Endothelial cell of umbilical vein (primary cell): Measurements from ENCODE around the gene TSHZ1. TPM values are rescaled to one million over a fixed set of nuclear protein-coding genes. Genes with fewer than 3 reads are reported as not detected.

Experiments
- BruUV-seq: library from RNA; stranded (reverse); fragments of 400-500 nt; replicated peaks from 2 replicates; lab custom pipeline; 2021; lab: Mats Ljungman, UMichigan
- CTCF ChIA-PET: fragments of 300-600, 350-600 bp; sonication (Branson Sonifier 250); formaldehyde crosslinking; loops from one replicate; lab custom pipeline; 2021; ENCODE audit warnings: antibody characterized with exemption, inconsistent platforms; lab: Charles Lee
- POLR2A ChIA-PET: fragments of 300-600, 350-600 bp; sonication (Branson Sonifier 250); formaldehyde crosslinking; loops from one replicate; lab custom pipeline; 2021; ENCODE audit warnings: antibody characterized with exemption, inconsistent platforms; lab: Charles Lee
- DNase-seq: peaks from one replicate; pipeline ENCODE4 v3.0.0-alpha.2; 2011; ENCODE audit warnings: low read depth, low spot score
- FAIRE-seq: peaks from 2 replicates; lab custom pipeline; 2011; peaks lifted over from hg19 to GRCh38; lab: Jason Lieb, UNC
- H2AFZ ChIP-seq: 2 replicates; pipeline ENCODE4 v1.6.0; 2012; ENCODE audit warnings: low read depth, low read length, control low read depth, inconsistent platforms
- H3K27ac ChIP-seq: 2 replicates; pipeline ENCODE4 v1.5.1; 2011; ENCODE audit warnings: low read depth, mild to moderate bottlenecking, control low read depth, low read length, moderate library complexity; ENCODE audit not compliant: insufficient read depth
- H3K27me3 ChIP-seq, 2 experiments: 2 replicates each; pipeline versions ENCODE4 v1.6.0 to v1.6.1; 2011; ENCODE audit warnings: low read length in 2 of 2, mixed read lengths in 1 of 2; ENCODE audit not compliant: control insufficient read depth in 2 of 2, insufficient read depth in 2 of 2
- H3K36me3 ChIP-seq, 2 experiments: 2 replicates in 1 of 2; 3 replicates in 1 of 2; pipeline ENCODE4 v1.5.1; 2011; ENCODE audit warnings: low read length in 2 of 2, mild to moderate bottlenecking in 1 of 2, moderate library complexity in 1 of 2; ENCODE audit not compliant: control insufficient read depth in 2 of 2, insufficient read depth in 2 of 2; ENCODE audit errors: extremely low read depth in 1 of 2
- H3K4me1 ChIP-seq: 3 replicates; pipeline ENCODE4 v1.5.1; 2011; ENCODE audit warnings: mild to moderate bottlenecking, low read length; ENCODE audit not compliant: control insufficient read depth, insufficient read depth; ENCODE audit errors: extremely low read depth
- H3K4me2 ChIP-seq: 2 replicates; pipeline ENCODE4 v1.6.1; 2011; ENCODE audit warnings: low read length, control low read depth, mixed read lengths; ENCODE audit not compliant: insufficient read depth
- H3K4me3 ChIP-seq, 3 experiments: fragments of 200-600 bp in 1 of 3; sonication (generic), shearing (Covaris generic) in 1 of 3; replicated peaks in 1 of 3; 2 replicates each; pipeline ENCODE4 v1.5.1; 2011 to 2016; ENCODE audit warnings: control low read depth in 3 of 3, low read length in 3 of 3, mild to moderate bottlenecking in 2 of 3, inconsistent platforms in 1 of 3, low read depth in 1 of 3, moderate library complexity in 1 of 3; ENCODE audit not compliant: insufficient read depth in 1 of 3
- H3K79me2 ChIP-seq: 2 replicates; pipeline ENCODE4 v1.6.0; 2012; ENCODE audit warnings: low read length, inconsistent platforms; ENCODE audit not compliant: control insufficient read depth, insufficient read depth
- H3K9ac ChIP-seq: replicated peaks from 2 replicates; pipeline ENCODE3; 2011; ENCODE audit warnings: low read length, control low read depth; ENCODE audit not compliant: insufficient read depth; ENCODE audit errors: extremely low read depth
- H3K9me1 ChIP-seq: replicated peaks from 3 replicates; pipeline ENCODE4 v1.6.0; 2011; ENCODE audit warnings: mild to moderate bottlenecking, low read length; ENCODE audit not compliant: control insufficient read depth, insufficient read depth; ENCODE audit errors: extremely low read depth
- H3K9me3 ChIP-seq: replicated peaks from 2 replicates; pipeline ENCODE4 v1.5.1; 2012; ENCODE audit warnings: low read length, inconsistent platforms; ENCODE audit not compliant: control insufficient read depth, insufficient read depth
- H4K20me1 ChIP-seq: replicated peaks from 2 replicates; pipeline ENCODE3; 2011; ENCODE audit warnings: mild to moderate bottlenecking, low read length; ENCODE audit not compliant: control insufficient read depth, insufficient read depth; ENCODE audit errors: extremely low read depth
- EZH2 ChIP-seq: IDR thresholded peaks from 2 replicates; pipeline ENCODE4 v1.6.1; 2012; ENCODE audit warnings: borderline replicate concordance, low read depth, mild to moderate bottlenecking, moderate library complexity, low read length, inconsistent platforms; ENCODE audit not compliant: severe bottlenecking
- FOS ChIP-seq: IDR thresholded peaks from 2 replicates; pipeline ENCODE4 v1.6.1; 2011; ENCODE audit warnings: mild to moderate bottlenecking, low read length, moderate library complexity, borderline replicate concordance; ENCODE audit not compliant: insufficient read depth
- GATA2 ChIP-seq: IDR thresholded peaks from 2 replicates; pipeline ENCODE4 v1.7.0; 2011; ENCODE audit warnings: low read depth, mild to moderate bottlenecking, moderate library complexity, mixed read lengths, low read length; ENCODE audit not compliant: insufficient read length, insufficient read depth
- MYC ChIP-seq: IDR thresholded peaks from one replicate; pipeline ENCODE4 v1.6.1; 2011; ENCODE audit warnings: mild to moderate bottlenecking, low read depth, low read length
- POLR2A ChIP-seq: IDR thresholded peaks from 2 replicates; pipeline ENCODE4 v1.6.1; 2012; ENCODE audit warnings: low read depth, mild to moderate bottlenecking, control low read depth, low read length
- POLR2AphosphoS5 ChIP-seq: IDR thresholded peaks from 2 replicates; pipeline ENCODE4 v1.6.1; 2012; ENCODE audit warnings: low read depth, mild to moderate bottlenecking, control low read depth, low read length, moderate library complexity; ENCODE audit not compliant: insufficient read depth
- dilution Hi-C: fragments of 300-500 bp; cut with MboI; formaldehyde crosslinking; loops from one replicate; pipeline ENCODE4 v1.15.0; 2019; ENCODE audit warnings: low sequenced_read_pairs; ENCODE audit not compliant: extremely low pct_ligation_motif_present
- intact Hi-C: fragments of 100-400 bp; cut with micrococcal nuclease; formaldehyde crosslinking; loops from one replicate; pipeline ENCODE4 v1.10.0; 2022
- polyA plus RNA-seq, 4 experiments: library from polyadenylated mRNA; depleted of rRNA in 3 of 4; stranded (reverse) in 3 of 4; unstranded in 1 of 4; fragments of >200 nt; gene quantifications; 2 replicates each; pipeline versions ENCODE4 v1.2.1 to v1.2.3, GENCODE V29; 2011 to 2012; ENCODE audit warnings: missing spikeins in 1 of 4
- total RNA-seq: library from RNA; stranded (reverse); gene quantifications from 2 replicates; pipeline ENCODE4 v1.2.3, GENCODE V29; 2021
- TF ChIP-seq, protein P1 (sequence below), 2 donors: IDR thresholded peaks; 1 replicate in 1 of 2; 2 replicates in 1 of 2; pipeline ENCODE4 v1.5.1; 2011; ENCODE audit warnings: low read length in 2 of 2, mild to moderate bottlenecking in 2 of 2, moderate library complexity in 2 of 2, control low read depth in 1 of 2, inconsistent platforms in 1 of 2, low read depth in 1 of 2; ENCODE audit not compliant: insufficient read depth in 1 of 2; ENCODE audit errors: extremely low read depth in 1 of 2

Gene TSHZ1
- total and polyA plus RNA-seq, 2 donors (not counting 3 experiments of a cell fraction or from before 2014, with no cell fraction given): 4.2 to 10.2 TPM

DNA sequence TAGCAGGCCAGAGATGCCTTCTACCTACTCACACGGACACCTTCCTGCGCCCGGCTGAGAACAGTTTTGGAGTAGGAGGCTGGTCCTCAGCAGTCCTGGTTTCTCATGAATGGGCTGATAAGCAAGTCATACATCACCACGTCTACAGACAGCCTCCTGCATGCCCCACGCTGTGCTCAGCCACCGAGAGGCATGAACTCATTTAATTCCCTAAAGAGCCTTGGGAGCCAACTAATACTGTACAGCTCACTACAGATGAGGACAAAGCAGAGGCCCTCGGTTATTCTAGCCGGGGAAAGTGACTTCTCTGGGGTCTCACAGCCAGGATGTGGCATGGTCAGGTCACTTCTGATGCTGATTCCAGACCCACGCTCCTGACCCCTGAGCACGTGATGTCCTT lies 105.6 kb downstream of the TSHZ1 start:
- H3K4me1 ChIP-seq: no peaks in the 10 kb centered on the region
- no peaks in the 10 kb centered on the region for H3K9me3 ChIP-seq
- H4K20me1 ChIP-seq: no peaks in the 10 kb centered on the region
- H3K4me2 ChIP-seq: no peak overlapping the region
- no peaks in the 10 kb centered on the region for H3K79me2 ChIP-seq
- intact Hi-C loops (no loop called here), dilution Hi-C loops (no loop called here)
- BruUV-seq: no TSS peak
- DNase-seq: no peak
- no peak for FAIRE-seq
- no peak overlapping the region for H2AFZ ChIP-seq
- H3K9ac ChIP-seq: no peak overlapping the region
- no peaks in the 10 kb centered on the region for H3K36me3 ChIP-seq
- H3K27ac ChIP-seq: no peak overlapping the region
- ChIA-PET POLR2A (no interaction called here), CTCF (no interaction called here)
- H3K4me3 ChIP-seq: no peak overlapping the region
- H3K9me1 ChIP-seq: no peaks in the 10 kb centered on the region
- H3K27me3 ChIP-seq: no peaks in the 10 kb centered on the region
- no peak for TF ChIP-seq FOS
- no peak for TF ChIP-seq GATA2
- TF ChIP-seq MYC: no peak
- TF ChIP-seq POLR2A: no peak
- TF ChIP-seq, protein P1, sequence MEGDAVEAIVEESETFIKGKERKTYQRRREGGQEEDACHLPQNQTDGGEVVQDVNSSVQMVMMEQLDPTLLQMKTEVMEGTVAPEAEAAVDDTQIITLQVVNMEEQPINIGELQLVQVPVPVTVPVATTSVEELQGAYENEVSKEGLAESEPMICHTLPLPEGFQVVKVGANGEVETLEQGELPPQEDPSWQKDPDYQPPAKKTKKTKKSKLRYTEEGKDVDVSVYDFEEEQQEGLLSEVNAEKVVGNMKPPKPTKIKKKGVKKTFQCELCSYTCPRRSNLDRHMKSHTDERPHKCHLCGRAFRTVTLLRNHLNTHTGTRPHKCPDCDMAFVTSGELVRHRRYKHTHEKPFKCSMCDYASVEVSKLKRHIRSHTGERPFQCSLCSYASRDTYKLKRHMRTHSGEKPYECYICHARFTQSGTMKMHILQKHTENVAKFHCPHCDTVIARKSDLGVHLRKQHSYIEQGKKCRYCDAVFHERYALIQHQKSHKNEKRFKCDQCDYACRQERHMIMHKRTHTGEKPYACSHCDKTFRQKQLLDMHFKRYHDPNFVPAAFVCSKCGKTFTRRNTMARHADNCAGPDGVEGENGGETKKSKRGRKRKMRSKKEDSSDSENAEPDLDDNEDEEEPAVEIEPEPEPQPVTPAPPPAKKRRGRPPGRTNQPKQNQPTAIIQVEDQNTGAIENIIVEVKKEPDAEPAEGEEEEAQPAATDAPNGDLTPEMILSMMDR (IDR thresholded peaks at IDR 0.05; ENCODE audit: extremely low read depth in 1 of 2, insufficient read depth in 1 of 2, low read depth in 1 of 2, low read length in 2 of 2): no peak

DNA sequence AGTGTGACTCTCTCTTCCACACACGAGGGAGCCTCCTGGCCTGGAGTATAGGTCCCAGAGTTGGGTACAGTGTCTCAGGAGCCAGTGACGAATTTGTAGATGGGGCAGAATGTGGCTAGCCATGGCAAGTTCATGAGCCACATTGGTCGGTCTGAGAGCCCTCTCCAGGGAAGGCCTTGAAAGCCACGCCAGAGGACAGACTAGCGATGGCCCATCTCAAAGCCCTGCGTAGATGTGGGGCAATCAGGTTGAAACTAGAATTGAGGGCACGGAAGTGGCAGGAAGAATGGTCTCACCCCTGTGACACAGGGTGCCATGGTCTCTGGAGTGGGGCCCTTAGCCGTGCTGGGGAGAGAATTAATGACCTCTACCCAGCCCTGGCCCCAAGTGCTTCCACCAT lies 106.2 kb downstream of the TSHZ1 start:
- no peaks in the 10 kb centered on the region for H3K4me1 ChIP-seq
- no peak overlapping the region for H3K27ac ChIP-seq
- no peaks in the 10 kb centered on the region for H3K9me3 ChIP-seq
- no peak for FAIRE-seq
- POLR2A ChIA-PET: no interaction called here
- CTCF ChIA-PET: no interaction called here
- H3K4me3 ChIP-seq: no peak overlapping the region
- no peak overlapping the region for H3K9ac ChIP-seq
- dilution Hi-C loops: no loop called here
- H3K9me1 ChIP-seq: no peaks in the 10 kb centered on the region
- H3K4me2 ChIP-seq: no peak overlapping the region
- BruUV-seq: no TSS peak
- no peaks in the 10 kb centered on the region for H3K36me3 ChIP-seq
- no peaks in the 10 kb centered on the region for H3K79me2 ChIP-seq
- no peak for DNase-seq
- intact Hi-C loops: no loop called here
- no peaks in the 10 kb centered on the region for H4K20me1 ChIP-seq
- no peaks in the 10 kb centered on the region for H3K27me3 ChIP-seq
- TF ChIP-seq MYC: no peak
- TF ChIP-seq EZH2: no peak
- TF ChIP-seq POLR2A: no peak
- TF ChIP-seq FOS: no peak
- TF ChIP-seq POLR2AphosphoS5: no peak
- TF ChIP-seq, protein P1 (IDR thresholded peaks at IDR 0.05; ENCODE audit: extremely low read depth in 1 of 2, insufficient read depth in 1 of 2, low read depth in 1 of 2, low read length in 2 of 2): no peak
- H2AFZ ChIP-seq: no peak overlapping the region
